ENCODE results near the gene PTPN11.
"Not testable (repeated sequence)": the region's sequence is repeated elsewhere in the genome, so short reads cannot be mapped to it uniquely, and the experiment has no call there.

PTPN11 gene

DNA sequence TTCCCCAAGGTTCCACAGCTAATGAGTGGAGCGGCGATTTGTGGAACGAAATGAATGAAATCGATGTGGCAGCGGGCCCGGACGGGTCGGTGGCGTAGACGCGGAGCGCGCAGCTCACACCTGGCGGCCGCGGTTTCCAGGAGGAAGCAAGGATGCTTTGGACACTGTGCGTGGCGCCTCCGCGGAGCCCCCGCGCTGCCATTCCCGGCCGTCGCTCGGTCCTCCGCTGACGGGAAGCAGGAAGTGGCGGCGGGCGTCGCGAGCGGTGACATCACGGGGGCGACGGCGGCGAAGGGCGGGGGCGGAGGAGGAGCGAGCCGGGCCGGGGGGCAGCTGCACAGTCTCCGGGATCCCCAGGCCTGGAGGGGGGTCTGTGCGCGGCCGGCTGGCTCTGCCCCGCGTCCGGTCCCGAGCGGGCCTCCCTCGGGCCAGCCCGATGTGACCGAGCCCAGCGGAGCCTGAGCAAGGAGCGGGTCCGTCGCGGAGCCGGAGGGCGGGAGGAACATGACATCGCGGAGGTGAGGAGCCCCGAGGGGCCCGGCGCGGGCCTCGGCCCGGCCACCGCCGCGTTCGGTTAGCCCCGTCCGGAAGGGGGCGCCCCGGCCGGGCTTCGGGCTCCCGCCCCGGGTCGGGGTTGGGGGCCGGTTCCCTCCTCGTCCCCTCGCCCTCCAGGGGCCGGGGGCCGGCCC lies at the start of gene PTPN11:
PTPN11 (plus strand) TSS at position 340 of the 689 bp plus-strand sequence; CDS start at position 505, 165 bp downstream.
- DNase-seq = peak; percentile 87

DNA sequence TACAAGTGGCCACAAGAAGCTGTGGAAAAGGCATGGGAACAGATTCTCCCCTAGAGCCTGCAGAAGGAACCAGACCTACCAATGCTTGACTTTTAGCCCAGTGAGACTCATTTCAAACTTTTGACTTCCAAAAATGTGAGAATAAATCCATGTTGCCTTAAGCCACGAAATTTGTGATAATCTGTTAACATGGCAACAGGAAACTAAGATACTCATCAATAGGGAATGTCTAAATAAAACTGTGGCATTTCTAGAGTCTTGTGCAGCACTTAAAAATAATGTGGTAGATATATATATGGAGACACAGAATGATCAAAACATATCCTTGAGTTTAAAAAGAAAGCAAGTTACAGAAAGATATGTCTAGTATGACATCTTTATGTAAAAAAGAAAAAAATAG lies 48.5 kb upstream of the PTPN11 start:
- no peak for DNase-seq

DNA sequence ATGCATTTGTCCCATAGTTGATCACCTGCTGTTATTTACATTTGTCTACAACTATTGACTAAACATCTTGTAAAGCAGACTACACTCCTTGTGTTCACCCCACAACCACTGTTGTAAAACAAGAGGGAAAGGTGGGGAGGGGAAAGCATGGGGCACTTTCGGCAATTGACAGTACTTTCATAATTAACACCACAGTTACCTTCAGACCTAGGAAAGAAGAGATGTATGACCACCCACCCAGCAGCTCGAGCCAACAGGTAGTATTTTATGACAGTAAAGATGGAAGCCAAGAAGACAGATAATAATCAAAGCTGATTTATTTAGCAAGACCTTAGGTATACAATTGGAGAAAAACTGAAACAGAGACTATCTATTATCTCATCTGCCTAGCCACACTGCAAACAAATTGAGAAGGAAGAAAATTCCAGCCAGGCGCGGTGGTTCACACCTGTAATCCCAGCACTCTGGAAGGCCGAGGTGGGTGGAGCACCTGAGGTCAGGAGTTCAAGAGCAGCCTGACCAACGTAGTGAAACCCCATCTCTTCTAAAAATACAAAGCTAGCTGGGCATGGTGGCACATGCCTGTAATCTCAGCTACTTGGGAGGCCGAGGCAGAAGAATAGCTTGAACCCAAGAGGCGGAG lies 47.8 kb upstream of the PTPN11 start:
- DNase-seq = no peak

- DNase-seq = no peak
Observed at GRCh38 chr12:112374166-112374740, 44.5 kb upstream of the PTPN11 start.

- DNase-seq = peak; percentile 51
Observed at GRCh38 chr12:112375105-112375504, 43.6 kb upstream of the PTPN11 start.

DNA sequence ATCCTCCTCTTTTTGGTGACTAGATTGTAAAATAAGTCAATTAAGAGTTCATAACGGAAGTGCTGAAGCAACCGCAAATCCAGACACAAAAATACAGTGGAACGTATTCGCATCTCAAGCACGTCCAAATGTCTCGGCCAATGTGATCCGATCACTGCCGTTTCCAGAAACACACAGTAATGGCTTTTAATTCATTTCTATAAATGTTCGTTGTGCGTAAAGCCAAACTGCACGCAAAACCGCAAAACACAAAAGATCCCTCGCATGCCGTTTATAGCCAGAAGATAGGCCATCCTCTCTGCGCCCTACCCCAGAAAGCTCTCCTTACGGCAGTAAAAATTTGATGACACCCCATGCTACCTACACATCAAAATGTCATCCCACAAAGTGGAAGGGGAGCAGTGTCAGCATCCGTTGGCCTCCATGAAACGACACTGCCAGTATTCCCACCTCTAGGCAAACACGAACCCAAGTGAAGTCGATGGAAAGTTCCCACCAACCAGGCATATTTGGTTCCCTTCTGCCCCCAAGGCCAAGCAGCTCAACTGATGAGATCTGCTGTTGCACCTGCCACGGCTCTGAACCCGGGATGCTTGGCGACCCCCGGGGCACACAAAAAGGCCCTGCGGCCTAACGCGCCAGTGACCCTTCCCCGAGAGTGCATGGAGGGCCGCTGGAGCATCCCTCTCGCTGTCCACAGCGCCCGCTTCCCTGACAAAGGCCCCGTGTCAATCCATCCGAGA lies 37.9 kb upstream of the PTPN11 start:
- no peak for DNase-seq

DNA sequence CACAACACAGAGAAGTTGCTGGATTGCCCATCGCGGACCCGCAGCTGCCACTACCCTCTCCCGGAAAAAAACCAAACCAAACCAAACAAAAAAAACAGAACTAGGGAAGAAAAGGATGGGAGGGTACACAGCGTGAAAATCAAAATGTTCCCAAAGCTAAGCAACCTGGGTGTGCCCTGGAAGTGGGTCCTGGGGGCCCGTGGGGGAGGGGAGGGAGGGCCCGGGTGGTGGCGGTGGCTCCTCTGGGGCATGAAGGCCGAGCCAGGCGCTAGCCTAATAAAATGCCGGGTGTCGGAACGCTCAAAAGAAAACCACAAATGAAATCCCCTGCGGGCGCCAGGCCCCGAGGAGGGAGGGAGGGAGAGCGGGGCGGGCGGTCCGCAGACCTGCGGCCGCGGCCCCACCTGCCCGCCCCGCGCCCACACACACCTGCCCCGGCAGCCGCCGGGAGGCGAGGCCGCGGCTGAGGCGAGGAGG lies 37.3 kb upstream of the PTPN11 start:
- DNase-seq = peak; percentile 50

- DNase-seq = peak; percentile 94
Observed at GRCh38 chr12:112381883-112382796, 36.6 kb upstream of the PTPN11 start, which contains the start of gene HECTD4. TSS of gene HECTD4 (minus strand) at chr12:112382431. CDS start at chr12:112382128, 303 bp downstream.

DNA sequence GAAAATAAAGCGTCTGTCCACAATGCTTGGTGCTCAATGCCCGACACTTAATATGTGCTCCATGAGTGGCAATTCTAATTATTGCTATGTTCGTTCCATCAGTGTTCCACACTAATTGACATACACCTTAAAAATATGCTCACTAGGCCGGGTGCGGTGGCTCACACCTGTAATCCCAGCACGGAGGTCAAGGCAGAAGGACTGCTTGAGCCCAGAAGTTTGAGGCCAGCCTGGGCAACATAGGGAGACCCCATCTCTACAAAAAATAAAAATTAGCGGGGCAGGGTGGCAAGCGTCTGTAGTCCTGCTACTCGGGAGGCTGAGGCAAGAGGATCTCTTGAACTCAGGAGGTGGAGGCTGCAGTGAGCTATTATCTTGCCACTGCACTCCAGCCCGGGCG lies 35.9 kb upstream of the PTPN11 start:
- no peak for DNase-seq

GRCh38 chr12:112386726-112387125 lies 32.0 kb upstream of the PTPN11 start:
- DNase-seq = no peak

- DNase-seq = no peak
Observed at GRCh38 chr12:112389228-112389627, 29.5 kb upstream of the PTPN11 start.

DNA sequence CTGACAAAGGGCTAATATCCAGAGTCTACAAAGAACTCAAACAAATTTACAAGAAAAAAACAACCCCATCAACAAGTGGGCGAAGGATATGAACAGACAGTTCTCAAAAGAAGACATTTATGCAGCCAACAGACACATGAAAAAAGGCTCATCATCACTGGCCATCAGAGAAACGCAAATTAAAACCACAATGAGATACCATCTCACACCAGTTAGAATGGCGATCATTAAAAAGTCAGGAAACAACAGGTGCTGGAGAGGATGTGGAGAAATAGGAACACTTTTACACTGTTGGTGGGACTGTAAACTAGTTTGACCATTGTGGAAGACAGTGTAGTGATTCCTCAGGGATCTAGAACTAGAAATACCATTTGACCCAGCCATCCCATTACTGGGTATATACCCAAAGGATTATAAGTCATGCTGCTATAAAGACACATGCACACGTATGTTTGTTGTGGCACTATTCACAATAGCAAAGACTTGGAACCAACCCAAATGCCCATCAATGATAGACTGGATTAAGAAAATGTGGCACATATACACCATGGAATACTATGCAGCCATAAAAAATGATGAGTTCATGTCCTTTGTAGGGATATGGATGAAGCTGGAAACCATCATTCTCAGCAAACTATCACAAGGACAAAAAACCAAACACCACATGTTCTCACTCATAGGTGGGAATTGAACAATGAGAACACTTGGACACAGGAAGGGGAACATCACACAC lies 28.7 kb upstream of the PTPN11 start:
- DNase-seq = not testable (repeated sequence)

GRCh38 chr12:112393328-112393727 lies 25.4 kb upstream of the PTPN11 start:
- DNase-seq = no peak

- DNase-seq = no peak
Observed at GRCh38 chr12:112401054-112401453, 17.7 kb upstream of the PTPN11 start.

GRCh38 chr12:112401903-112402498 lies 16.7 kb upstream of the PTPN11 start:
- DNase-seq = no peak

DNA sequence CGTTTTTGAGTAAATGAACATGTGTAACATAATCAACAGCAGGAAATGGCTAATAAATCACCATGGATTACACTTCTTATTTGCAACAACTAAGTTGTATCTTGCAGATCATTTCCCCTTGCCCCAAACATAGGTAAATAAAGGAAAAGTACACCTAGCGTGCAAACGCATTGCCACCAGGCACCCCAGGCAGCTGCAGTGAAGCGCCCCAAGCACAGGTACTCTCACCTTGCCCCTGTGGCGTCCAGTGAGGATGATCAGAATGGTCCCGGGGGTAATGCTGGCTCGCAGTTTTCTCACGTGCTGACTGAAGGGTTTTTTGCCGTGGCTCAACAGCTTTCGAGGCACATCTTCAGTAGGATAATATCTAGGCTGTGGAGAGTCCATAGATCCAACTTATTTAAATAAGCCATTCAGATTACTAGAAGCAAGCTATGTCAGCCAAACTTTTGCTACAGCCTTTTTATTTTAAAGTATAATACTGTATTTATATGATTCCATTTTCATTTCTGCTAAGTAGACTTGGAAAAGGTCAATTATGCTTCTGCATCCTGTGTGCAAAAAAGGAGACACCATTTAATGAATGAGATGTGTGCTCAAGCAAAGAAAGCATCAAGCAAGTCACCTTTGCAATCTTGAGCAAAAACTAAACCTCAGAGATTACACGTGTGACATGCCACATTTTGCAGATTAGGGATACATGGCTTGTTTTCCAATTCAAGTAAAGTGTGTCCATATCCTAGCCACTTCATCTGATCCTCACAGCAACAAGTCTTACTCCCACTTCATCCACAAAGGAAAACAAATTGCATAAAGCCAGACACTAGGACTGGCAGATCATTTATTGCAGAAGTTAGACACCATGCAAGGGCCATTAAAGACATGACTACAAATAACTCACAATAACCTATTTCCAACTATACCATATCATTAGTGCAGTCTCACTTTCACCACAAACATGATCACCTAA lies 11.9 kb upstream of the PTPN11 start:
- no peak for DNase-seq

DNA sequence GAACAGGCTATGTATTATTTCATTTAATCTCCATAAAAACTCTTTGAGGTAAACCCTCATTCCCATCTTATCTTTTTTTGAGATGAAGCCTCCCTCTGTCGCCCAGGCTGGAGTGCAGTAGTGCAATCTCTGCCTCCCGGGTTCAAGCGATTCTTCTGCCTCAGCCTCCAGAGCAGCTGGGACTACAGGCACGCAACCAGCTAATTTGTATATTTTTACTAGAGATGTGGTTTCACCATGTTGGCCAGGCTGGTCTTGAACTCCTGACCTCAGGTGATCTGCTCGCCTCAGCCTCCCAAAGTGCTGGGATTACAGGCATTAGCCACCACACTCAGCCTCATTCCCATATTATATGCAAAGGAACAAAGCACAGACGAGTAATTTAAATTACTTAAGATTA lies 11.1 kb upstream of the PTPN11 start:
- not testable (repeated sequence) for DNase-seq

DNA sequence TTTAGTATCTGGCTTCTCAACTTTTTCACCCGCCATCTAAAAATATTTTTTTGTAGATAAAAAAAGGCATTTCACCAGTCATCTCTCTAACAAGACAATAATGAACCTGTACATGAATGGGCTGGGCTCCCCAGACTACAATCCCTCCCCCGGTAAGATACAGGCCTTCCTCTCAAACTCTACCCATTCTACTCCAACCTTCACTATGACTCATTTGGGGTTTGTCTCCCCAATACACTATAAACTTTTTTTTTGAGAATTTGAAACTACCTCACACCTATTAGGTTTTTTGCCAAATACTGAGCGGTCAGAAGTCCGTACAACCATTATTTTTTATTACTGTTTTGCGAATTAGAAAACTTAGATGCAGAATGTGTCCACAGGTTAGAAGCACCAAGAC lies 10.1 kb upstream of the PTPN11 start:
- DNase-seq = no peak

DNA sequence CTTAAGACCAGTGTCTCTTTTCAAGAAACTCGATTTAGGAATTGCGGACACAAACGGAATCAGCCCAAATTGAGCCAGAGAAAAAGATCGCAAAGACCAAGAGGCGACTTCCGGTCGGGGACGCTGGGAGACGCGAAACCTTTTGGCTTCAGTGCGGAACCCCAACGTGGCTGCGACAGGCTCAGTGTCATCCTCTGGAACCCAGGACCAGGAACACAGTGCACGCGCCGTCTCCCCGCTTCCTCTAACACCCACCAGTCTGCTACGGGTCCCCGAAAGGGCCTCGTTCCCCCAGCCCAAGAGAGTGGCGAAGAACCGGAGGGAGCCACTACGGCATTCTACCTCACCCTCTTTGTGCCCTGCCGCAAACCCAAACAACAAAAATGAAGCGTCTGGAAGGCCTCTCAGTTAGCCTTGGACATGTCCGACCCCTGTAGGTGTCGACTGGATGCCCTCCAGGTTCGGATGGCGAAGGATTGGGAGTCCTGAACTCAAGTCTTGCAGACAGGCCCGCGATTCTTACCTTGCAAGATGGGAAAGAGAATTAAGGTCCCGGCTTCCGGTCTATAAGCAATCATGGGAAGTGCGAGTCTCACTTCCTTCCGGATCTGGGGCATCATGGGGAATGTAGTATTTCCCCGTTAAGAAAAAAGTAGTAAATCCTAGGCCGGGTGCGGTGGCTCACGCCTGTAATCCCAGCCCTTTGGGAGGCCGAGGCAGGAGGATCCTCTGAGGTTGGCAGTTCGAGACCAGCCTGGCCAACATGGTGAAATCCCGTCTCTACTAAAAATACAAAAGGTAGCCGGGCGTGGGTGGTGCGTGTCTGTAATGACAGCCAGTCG lies 9.5 kb upstream of the PTPN11 start, which contains the start of gene RPL6:
RPL6 (minus strand) TSS at position 542 of the 842 bp plus-strand sequence. CDS start 949 bp downstream, outside the sequence.
- peak; percentile 92 for DNase-seq
